ENCODE results near the gene ATG4D.
"Not testable (repeated sequence)": the region's sequence is repeated elsewhere in the genome, so short reads cannot be mapped to it uniquely, and the experiment has no call there.

Gene ATG4D

GRCh38 chr19:10520652-10521318 lies 22.9 kb upstream of the ATG4D start:
- DNase-seq = no peak

DNA sequence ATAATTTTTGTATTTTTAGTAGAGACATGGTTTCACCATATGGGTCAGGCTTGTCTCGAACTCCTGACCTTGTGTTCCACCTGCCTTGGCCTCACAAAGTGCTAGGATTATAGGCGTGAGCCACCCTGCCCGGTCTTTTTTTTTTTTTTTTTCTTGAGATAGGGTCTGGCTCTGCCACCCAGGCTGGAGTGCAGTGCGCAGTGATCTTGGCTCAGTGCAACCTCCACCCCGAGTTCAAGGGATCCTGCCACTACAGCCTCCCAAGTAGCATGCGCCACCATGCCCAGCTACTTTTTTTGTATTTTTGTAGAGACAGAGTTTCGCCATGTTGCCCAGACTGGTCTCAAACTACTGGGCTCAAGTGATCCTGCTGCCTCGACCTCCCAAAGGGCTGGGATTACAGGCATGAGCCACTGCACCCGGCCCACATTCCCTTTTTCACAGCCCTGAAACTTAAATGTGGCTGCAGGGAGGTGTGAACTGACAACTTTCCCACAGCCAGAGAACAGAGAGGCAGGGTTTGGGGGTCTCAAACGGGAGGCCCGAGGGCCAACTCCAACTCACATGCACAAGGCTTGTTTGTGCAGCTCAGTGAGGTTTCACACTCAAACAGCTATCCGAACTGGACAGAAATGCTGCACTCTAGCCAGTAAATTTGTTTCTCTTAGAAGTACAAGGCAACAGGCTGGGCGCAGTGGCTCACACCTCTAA lies 22.1 kb upstream of the ATG4D start:
- no peak for DNase-seq

GRCh38 chr19:10523135-10523636 lies 20.5 kb upstream of the ATG4D start:
- no peak for DNase-seq

DNA sequence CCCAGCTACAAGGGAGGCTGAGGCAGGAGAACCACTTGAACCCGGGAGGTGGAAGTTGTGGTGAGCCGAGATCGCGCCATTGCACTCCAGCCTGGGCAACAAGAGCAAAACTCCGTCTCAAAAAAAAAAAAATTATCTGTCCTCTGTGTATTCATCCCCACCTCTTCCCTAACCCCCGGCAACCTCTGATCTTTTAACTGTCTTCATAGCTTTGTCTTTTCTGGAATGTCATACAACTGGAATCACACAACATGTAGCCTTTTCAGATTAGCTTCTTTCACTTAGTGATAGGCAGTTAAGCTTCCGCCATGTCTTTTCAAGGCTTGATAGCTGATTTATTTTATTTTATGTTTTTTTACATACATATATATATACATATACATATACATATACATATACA lies 18.1 kb upstream of the ATG4D start:
- DNase-seq = no peak

DNA sequence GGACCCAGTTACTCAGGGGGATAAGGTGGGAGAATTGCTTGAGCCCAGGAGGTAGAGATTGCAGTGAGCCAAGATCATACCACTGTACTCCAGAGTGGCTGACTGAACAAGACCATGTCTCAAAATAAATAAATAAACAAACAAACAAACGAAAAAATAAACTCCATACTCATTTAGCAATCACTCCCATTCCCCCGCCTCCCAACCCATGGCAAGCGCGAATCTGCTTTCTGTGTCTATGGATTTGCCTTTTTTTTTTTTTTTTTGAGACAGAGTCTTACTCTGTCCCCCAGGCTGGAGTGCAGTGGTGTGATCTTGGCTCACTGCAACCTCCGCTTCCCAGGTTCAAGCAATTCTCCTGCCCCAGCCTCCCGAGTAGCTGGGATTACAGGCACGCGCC lies 16.8 kb upstream of the ATG4D start:
- DNase-seq = not testable (repeated sequence)

DNA sequence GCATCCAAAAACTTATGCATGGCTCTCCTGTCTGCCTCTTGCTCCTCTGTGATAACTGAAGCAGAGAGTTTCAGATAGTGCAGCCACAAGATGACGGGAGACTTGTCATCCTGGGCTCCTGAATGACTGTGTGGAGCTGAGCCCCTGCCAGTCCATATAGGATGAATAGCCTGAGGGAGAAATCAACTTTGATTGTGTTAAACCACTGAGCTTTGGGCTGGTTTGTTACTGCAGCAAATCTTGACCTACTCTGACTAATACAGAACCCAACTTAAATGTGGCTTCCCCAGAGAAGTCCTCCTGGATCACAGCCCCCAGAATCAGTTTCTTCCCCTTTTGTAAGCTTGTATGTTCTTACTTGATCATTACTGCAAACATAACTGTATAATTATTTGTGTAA lies 11.2 kb upstream of the ATG4D start:
- DNase-seq = no peak

GRCh38 chr19:10533646-10534386 lies 9.9 kb upstream of the ATG4D start:
- no peak for DNase-seq

GRCh38 chr19:10535613-10536012 lies 8.1 kb upstream of the ATG4D start:
- no peak for DNase-seq

DNA sequence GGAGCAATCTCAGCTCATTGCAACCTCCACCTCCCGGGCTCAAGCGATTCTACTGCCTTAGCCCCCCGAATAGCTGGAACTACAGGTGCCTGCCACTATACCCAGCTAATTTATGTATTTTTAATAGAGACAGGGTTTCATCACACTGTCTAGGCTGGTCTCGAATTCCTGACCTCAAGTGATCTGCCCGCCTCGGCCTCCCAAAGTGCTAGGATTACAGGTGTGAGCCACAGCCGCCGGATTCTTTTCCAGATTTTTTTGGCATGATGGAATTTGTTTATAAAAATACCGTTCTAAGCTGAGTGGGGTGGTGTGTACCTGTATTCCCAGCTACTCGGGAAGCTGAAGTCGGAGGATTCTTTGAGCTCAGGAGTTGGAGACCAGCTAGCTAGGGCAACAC lies 6.0 kb upstream of the ATG4D start:
- DNase-seq = no peak

- DNase-seq = no peak
Observed at GRCh38 chr19:10538204-10538983, 5.3 kb upstream of the ATG4D start.

- not testable (repeated sequence) for DNase-seq
Observed at GRCh38 chr19:10539016-10539415, 4.7 kb upstream of the ATG4D start.

- DNase-seq = no peak
Observed at GRCh38 chr19:10543059-10543419, 665 bp upstream of the ATG4D start.

GRCh38 chr19:10544242-10544752 lies 593 bp downstream of the ATG4D start:
- DNase-seq = no peak

DNA sequence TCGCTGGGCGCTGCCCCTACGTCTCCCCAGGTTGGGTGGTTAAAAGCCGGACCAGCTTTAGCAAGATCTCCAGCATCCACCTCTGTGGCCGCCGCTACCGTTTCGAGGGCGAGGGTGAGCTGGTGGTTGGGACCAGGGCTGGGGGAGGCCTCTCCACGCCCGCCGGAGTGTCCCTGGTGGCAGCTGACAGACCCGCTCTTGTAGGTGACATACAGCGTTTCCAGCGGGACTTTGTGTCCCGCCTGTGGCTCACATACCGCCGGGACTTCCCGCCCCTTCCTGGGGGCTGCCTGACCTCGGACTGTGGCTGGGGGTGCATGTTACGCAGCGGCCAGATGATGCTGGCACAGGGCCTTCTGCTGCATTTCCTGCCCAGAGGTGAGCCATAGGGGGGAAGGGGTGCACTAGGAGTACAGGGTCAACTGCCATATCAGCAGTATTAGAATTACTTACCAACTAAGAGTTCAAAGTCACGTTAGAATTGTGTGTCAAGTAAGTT lies 1.1 kb downstream of the ATG4D start:
- DNase-seq = no peak

DNA sequence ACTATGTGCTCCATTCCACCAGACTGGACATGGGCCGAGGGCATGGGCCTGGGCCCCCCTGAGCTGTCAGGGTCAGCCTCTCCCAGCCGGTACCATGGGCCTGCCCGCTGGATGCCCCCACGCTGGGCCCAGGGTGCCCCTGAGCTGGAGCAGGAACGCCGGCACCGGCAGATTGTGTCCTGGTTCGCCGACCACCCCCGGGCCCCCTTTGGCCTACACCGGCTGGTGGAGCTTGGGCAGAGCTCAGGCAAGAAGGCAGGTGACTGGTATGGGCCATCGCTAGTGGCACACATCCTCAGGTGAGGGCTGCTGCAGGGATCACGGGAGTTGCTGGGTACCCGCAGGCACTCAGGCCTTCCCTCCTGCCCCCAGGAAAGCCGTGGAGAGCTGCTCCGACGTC lies 3.1 kb downstream of the ATG4D start:
- no peak for DNase-seq

GRCh38 chr19:10548746-10549276 lies 5.1 kb downstream of the ATG4D start:
- DNase-seq = no peak

- no peak for DNase-seq
Observed at GRCh38 chr19:10549733-10550132, 6.0 kb downstream of the ATG4D start.

DNA sequence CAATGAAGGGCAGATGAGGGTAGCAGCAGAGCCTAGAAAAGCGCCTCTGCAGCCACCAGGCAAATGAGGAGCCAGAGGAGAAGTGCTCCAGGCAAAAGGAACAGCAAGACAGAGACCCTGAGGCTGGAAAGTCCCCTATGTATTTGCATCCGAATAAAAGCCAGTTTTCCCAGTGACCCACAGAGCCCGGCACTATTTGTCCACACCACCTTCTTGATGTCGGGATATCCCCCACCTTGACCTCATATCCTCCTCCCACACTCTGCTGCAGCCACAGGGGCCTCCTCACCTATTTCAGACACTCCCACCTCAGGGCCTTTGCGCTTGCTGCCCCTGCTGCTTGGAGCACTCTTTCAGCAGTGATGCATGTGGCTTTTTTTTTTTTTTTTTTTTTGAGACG lies 6.6 kb downstream of the ATG4D start:
- no peak for DNase-seq

DNA sequence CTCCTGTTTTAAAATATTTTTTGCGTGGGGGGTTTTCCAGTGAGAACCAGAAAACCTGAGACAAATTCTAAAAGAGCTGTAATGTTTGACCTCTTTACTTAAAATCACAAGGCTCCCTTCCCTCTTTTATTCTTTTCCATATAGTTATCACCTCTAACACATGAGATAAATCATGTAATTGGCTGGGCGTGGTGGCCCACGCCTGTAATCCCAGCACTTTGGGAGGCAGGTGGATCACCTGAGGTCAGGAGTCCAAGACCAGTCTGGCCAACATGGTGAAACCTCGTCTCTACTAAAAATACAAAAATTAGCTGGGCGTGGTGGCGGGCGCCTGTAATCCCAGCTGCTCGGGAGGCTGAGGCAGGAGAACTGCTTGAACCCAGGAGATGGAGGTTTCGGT lies 7.3 kb downstream of the ATG4D start:
- DNase-seq = not testable (repeated sequence)

DNA sequence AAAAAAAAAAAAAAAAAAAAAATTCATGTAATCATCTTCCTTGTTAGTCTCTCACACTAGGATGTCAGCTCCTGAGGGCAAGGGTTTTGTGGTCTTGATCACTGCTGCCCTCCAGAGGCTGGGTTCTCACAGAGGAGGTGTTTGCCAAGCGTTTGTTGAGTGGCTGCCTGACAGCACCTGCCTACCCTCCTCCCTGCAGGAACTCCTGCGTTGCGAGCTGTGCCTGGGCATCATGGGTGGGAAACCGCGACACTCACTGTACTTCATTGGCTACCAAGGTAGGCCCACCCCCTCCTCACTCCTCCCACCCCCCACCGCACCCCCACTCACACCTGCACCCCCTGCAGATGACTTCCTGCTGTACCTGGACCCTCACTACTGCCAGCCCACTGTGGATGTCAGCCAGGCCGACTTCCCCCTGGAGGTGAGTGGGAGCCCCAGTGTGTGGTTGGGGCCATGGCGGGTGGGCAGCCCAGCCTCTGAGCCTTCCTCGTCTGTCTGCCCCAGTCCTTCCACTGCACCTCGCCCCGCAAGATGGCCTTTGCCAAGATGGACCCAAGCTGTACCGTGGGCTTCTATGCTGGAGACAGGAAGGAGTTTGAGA lies 8.1 kb downstream of the ATG4D start:
- no peak for DNase-seq

- DNase-seq = no peak
Observed at GRCh38 chr19:10552510-10553053, 8.9 kb downstream of the ATG4D start.

All from SHP77 treated with DMSO at 0.1 percent for 48 hours (cell line).